Lower lobe of right lung (tissue), 2 donors: ENCODE data around the gene DENND4A. TPM values are rescaled to one million over a fixed set of nuclear protein-coding genes. Genes with fewer than 3 reads are reported as not detected.

Experiments used
- ATAC-seq, 2 donors: fragments of 200-7000 bp; cut with Tn5 transposase; one replicate each; pipeline ENCODE4 v1.9.1; 2020 to 2022; ENCODE audit warnings: mild to moderate bottlenecking in 2 of 2, moderate library complexity in 2 of 2
- DNase-seq: peaks from one replicate; pipeline ENCODE4 v3.0.0-alpha.2; 2020
- H3K27ac ChIP-seq: fragments of 200-600 bp; one replicate; pipeline ENCODE4 v1.8.0; 2022
- H3K27me3 ChIP-seq: fragments of 200-600 bp; one replicate; pipeline ENCODE4 v1.8.0; 2022; ENCODE audit warnings: low read depth
- H3K36me3 ChIP-seq: fragments of 200-600 bp; one replicate; pipeline ENCODE4 v1.8.0; 2022; ENCODE audit warnings: mild to moderate bottlenecking
- H3K4me1 ChIP-seq: fragments of 200-600 bp; one replicate; pipeline ENCODE4 v1.8.0; 2022
- H3K4me3 ChIP-seq: fragments of 200-600 bp; one replicate; pipeline ENCODE4 v1.8.0; 2022; ENCODE audit warnings: mild to moderate bottlenecking
- H3K9me3 ChIP-seq: fragments of 200-600 bp; one replicate; pipeline ENCODE4 v1.8.0; 2022
- intact Hi-C: fragments of 100-400 bp; cut with DNase I; formaldehyde crosslinking; loops from one replicate; pipeline ENCODE4 v1.11.0; 2022
- total RNA-seq: library from RNA; stranded (reverse); fragmentation: NEBNext Ultra II Directional; extraction: Animal tissue kit (Norgen Biotek cat#: 25700); gene quantifications from one replicate; pipeline ENCODE4 v1.2.1, GENCODE V29; 2021
- TF ChIP-seq, protein P1 (sequence below): fragments of 200-600 bp; IDR thresholded peaks from one replicate; pipeline ENCODE4 v1.8.0; 2022; ENCODE audit warnings: antibody characterized with exemption, mild to moderate bottlenecking
- donor health status: DM: no; HTN: yes; CAD: no; lungs with severe emphysema.

The DENND4A gene
- total RNA-seq, 1 donor from 2014 or later = 34.6 TPM

DNA sequence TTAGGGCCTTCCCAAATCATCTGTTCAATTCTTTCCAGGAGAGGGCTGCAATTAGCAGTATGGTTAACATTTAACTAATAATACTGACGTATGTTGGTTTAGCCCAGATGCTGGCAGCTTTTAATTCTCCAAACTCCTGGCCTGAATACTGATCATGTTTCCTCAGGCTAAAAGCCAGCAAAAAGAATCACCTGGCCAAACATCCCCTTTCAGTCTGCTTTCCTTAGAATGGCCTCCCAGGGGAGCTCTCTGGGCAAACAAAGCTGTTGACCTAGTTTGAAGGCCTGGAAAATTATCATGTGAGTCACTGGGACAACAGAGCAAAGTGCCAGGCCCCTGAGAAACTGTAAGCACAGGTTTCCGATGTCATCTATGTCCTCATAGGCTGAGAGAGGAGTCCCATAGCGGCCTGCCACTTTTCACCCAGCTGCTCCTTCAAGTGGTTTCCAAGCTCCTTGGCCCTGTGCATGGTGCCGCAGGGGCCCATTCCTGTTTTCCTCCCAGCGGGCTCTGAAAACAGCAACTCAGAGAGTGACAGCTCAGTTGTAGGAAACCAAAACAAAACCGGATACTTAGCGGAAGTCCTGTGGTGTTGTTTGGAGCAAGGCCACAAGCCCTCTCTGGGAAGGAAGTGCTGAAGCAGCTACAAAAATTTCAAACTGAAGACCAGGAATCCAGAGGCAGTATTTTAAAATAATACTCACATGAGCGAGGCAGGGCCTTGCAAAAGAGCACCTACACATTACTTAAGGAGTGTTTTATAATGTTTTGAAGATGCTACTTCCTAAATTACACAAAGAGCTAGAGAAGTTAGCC, 40.7 kb upstream of the DENND4A start:
- ATAC-seq (peak; percentile 96), DNase-seq (peak; percentile 85)
- H3K36me3 ChIP-seq = no peaks in the 10 kb centered on the region
- H3K27me3 ChIP-seq = no peaks in the 10 kb centered on the region
- peaks cover 70% of the 10 kb centered on the region for H3K4me1 ChIP-seq
- no peaks in the 10 kb centered on the region for H3K9me3 ChIP-seq
- peak overlapping the region; percentile 24 for H3K4me3 ChIP-seq
- TF ChIP-seq, protein P1, sequence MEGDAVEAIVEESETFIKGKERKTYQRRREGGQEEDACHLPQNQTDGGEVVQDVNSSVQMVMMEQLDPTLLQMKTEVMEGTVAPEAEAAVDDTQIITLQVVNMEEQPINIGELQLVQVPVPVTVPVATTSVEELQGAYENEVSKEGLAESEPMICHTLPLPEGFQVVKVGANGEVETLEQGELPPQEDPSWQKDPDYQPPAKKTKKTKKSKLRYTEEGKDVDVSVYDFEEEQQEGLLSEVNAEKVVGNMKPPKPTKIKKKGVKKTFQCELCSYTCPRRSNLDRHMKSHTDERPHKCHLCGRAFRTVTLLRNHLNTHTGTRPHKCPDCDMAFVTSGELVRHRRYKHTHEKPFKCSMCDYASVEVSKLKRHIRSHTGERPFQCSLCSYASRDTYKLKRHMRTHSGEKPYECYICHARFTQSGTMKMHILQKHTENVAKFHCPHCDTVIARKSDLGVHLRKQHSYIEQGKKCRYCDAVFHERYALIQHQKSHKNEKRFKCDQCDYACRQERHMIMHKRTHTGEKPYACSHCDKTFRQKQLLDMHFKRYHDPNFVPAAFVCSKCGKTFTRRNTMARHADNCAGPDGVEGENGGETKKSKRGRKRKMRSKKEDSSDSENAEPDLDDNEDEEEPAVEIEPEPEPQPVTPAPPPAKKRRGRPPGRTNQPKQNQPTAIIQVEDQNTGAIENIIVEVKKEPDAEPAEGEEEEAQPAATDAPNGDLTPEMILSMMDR = peak; percentile 29
- intact Hi-C loops = no loop called here
- H3K27ac ChIP-seq = peak overlapping the region; percentile 86

DNA sequence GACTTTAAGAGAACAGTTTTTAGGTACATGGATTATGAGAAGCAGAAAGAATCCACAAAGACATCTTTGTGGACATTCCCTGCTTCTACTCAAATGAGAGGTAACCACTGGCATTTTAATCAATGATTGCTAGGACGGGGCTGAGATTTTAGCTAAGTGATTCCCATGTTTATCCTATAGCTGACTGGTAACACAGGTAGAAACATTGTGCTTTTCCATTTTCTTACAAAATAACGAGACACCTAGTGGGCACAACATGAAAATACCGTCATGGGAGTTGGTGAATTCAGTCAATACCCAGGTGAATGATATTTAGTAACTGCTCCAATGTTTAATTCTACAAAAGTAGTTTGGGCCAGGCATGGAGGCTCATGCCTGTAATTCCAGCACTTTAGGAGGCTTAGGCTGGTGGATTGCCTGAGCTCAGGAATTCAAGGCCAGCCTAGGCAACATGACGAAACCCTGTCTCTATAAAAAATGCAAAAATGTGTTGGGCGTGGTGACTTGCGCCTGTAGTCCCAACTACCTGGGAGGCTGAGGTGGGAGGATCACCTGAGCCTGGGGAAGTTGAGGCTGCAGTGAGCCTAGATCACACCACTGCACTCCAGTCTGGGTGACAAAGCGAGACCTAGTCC, 37.2 kb upstream of the DENND4A start:
- DNase-seq (no peak), ATAC-seq (no peak)
- Histone ChIP-seq H3K36me3 (no peaks in the 10 kb centered on the region), H3K27me3 (no peaks in the 10 kb centered on the region), H3K27ac (no peak overlapping the region), H3K9me3 (no peaks in the 10 kb centered on the region), H3K4me1 (peaks cover 69% of the 10 kb centered on the region), H3K4me3 (no peak overlapping the region)
- TF ChIP-seq, protein P1 = peak; percentile 51
- intact Hi-C loops = no loop called here

DNA sequence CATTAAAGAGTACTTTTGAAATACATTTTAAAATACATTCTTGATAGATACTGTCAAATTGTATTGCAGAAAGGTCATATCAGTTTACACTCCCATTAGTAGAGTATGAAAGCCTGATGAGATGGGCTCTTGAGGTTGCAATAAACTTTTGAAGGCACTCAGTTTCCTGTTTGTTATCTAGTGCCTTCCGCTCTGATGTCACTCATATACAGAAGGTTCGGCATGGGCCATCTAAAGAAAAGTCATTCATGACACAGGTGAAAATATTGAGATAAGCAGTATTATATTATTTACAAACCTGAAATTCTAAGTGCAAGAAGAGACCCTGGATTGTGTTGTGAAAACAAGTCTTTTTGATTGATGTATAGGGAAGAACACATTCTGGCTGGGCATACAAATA, 36.5 kb upstream of the DENND4A start:
- DNase-seq = no peak
- Histone ChIP-seq H3K27me3 (no peaks in the 10 kb centered on the region), H3K9me3 (no peaks in the 10 kb centered on the region), H3K36me3 (no peaks in the 10 kb centered on the region), H3K4me3 (no peak overlapping the region), H3K4me1 (peaks cover 67% of the 10 kb centered on the region), H3K27ac (no peak overlapping the region)
- TF ChIP-seq, protein P1 = no peak
- intact Hi-C loops = no loop called here
- ATAC-seq = no peak

DNA sequence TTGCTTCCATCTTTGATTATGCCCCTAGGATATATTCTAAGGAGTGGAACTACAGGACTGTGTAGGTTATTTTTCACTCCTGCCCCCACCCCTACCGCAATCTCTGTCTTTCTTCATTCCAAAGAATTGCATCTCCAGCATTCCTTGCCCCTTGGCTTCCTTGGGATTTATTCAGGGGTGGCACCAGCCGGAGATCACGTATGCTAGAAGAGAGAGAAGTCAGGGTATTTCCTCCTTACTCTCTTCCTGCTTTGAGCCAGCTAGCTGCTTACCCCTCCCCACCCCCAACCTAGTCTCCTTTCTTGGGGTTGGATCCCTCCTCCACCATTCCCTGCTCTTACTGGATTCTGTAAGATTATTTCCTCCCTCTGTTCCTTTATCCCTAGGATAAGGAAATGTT, 35.0 kb upstream of the DENND4A start:
- no peaks in the 10 kb centered on the region for H3K27me3 ChIP-seq
- no peak for ATAC-seq
- intact Hi-C loops = no loop called here

DNA sequence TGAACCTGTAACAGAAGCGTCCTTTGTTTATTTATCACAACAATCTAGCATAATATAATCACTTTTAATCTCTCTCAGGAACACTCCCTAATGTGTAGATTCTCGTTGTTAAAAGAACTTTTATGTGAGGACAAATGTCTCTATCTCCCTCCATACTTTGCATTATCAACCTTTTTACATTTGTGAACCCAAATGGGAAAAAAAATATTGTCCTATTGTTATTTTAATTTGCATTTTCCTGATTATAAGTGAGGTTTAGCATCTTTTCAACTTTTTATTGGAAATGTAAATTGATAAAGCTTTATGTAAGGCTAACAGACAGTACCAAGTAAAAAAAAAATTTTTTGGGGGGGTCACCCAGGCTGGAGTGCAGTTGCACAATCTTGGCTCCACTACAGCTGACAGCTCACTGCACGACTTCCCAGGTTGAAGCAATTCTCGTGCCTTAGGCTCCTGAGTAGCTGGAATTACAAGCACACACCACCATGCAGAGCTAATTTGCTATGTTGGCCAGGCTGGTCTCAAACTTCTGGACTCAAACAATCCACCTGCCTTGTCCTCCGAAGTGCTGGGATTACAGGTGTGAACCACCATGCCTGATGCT, 33.0 kb upstream of the DENND4A start:
- no peak overlapping the region for H3K27ac ChIP-seq
- ATAC-seq (peak; percentile 61 to 77), DNase-seq (no peak)
- TF ChIP-seq, protein P1 = no peak
- no peaks in the 10 kb centered on the region for H3K9me3 ChIP-seq
- H3K27me3 ChIP-seq = no peaks in the 10 kb centered on the region
- H3K4me1 ChIP-seq = peaks cover 48% of the 10 kb centered on the region
- intact Hi-C loops = no loop called here
- no peaks in the 10 kb centered on the region for H3K36me3 ChIP-seq
- H3K4me3 ChIP-seq = no peak overlapping the region

More for the DNA sequence above, 35.0 kb upstream of the DENND4A start:
- Histone ChIP-seq H3K27ac (no peak overlapping the region), H3K36me3 (no peaks in the 10 kb centered on the region), H3K4me1 (peaks cover 51% of the 10 kb centered on the region), H3K9me3 (no peaks in the 10 kb centered on the region), H3K4me3 (no peak overlapping the region)
- TF ChIP-seq, protein P1 = no peak
- no peak for DNase-seq
